D721Med (cell line): ENCODE data around the gene SETD1B.

Source experiments
- DNase-seq: peaks from one replicate; pipeline ENCODE4 v3.0.0; 2011; ENCODE audit warnings: low spot score; ENCODE audit not compliant: insufficient read length
- FAIRE-seq: peaks from 2 replicates; lab custom pipeline; 2011; peaks lifted over from hg19 to GRCh38; lab: Jason Lieb, UNC
- TF ChIP-seq, protein P1 (sequence below): IDR thresholded peaks from 2 replicates; pipeline ENCODE4 v1.5.1; 2012; ENCODE audit warnings: mild to moderate bottlenecking, control low read depth; ENCODE audit not compliant: insufficient read depth; ENCODE audit errors: missing control alignments

The SETD1B gene

GRCh38 chr12:121811434-121812319, 7.9 kb downstream of the SETD1B start:
- TF ChIP-seq, protein P1, sequence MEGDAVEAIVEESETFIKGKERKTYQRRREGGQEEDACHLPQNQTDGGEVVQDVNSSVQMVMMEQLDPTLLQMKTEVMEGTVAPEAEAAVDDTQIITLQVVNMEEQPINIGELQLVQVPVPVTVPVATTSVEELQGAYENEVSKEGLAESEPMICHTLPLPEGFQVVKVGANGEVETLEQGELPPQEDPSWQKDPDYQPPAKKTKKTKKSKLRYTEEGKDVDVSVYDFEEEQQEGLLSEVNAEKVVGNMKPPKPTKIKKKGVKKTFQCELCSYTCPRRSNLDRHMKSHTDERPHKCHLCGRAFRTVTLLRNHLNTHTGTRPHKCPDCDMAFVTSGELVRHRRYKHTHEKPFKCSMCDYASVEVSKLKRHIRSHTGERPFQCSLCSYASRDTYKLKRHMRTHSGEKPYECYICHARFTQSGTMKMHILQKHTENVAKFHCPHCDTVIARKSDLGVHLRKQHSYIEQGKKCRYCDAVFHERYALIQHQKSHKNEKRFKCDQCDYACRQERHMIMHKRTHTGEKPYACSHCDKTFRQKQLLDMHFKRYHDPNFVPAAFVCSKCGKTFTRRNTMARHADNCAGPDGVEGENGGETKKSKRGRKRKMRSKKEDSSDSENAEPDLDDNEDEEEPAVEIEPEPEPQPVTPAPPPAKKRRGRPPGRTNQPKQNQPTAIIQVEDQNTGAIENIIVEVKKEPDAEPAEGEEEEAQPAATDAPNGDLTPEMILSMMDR: peak; percentile 61
- FAIRE-seq (no peak), DNase-seq (peak; percentile 78)

DNA sequence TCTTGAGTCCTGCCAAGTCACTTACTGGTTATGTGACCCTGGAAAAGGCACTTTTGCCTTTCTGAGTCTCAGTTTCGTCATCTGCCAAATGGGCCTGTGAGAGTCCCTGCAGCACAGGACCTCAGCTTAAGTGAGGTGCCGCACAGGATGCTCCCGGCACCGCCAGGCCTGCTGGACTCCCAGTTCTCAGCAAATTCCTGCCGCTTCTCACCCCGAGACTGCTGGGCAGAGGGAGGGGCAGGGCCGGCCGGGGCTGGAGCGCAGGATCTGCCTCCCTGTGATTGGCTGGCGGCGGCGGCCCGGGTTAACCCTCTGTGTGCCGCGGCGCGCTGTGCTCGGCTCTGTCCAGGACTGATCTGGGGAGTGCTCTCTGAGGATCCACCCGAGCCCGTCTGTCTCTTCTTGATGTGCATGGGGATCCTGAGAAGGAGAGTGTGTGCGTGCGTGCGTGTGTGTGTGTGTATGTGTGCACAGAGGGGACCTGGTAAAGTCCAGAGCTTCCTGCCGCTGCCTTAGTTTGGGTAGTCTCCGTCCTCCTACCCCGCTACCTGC, 8.6 kb downstream of the SETD1B start:
- peak; percentile 95 for DNase-seq
- TF ChIP-seq, protein P1: no peak
- FAIRE-seq: no peak

DNA sequence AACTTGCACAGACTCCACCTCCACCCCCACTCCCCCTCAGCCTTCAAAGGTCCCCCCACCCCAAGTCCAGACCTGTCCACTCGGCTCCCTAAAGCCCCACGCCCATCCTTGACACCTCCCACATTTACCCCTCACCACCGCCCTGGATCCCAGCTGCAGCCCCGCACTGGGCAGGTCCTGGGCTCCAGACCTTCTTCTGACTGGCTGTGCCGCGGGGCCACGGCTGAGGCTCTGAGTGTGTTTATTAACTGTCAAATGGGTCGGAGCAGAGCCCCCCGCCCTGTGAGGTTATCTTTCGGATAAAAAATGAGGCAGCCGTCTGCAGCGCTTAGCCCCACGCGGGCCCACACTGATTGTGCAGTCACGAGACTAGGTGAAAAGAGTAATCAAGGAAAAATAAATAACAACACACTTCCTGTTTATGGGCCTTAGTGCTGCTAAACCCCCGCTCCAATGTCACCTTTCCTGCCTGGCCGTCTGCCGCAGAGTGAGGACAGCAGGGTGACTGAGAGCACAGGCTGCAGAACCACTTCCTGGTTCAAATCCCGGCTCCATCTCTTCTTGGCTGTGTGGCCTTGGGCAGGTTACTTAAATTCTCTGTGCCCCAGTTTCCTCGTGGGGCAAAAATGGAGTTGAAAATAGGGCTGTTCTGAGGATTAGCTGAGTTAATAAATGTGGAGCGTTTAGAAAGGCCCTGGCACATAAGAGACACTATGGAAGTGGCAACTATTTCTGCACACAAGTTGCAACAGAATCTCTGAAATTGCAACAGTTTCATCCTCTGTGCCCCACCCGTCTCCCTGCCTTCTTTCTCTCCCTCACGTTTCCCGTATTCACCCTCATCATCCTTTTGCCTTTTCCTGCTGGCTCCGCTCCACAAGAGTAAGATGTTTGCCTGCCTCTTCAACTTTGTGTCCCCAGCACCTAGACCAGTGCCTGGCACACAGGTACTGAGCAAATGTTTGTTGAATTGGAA, 9.4 kb downstream of the SETD1B start:
- DNase-seq: no peak
- TF ChIP-seq, protein P1: no peak
- no peak for FAIRE-seq

GRCh38 chr12:121813951-121814350, 10.1 kb downstream of the SETD1B start:
- FAIRE-seq: no peak
- TF ChIP-seq, protein P1: no peak
- no peak for DNase-seq

GRCh38 chr12:121814429-121815119, 10.8 kb downstream of the SETD1B start:
- FAIRE-seq (no peak), DNase-seq (no peak)
- TF ChIP-seq, protein P1: no peak

DNA sequence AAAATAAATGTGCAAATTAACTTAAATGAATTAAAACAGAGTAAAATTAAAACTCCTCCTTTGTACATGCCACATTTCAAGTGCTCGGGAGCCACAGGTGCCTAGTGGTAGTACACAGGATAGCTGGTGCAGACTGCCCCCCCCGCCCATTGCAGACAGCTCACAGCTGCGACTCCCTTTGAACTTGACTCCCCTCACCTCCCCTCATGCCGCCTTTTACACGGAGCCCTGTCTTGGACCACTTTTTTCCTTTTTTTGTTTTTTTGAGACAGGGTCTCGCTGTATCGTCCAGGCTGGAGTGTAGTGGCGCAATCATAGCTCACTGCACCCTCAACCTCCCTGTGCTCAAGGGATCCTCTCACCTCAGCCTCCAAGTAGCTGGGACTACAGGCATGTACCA, 11.5 kb downstream of the SETD1B start:
- FAIRE-seq (no peak), DNase-seq (no peak)
- TF ChIP-seq, protein P1: no peak
